ENCODE results near the gene NRXN3. TPM values are rescaled to one million over a fixed set of nuclear protein-coding genes. Genes with fewer than 3 reads are reported as not detected.

The NRXN3 gene
- total RNA-seq, 4 donors from 2014 or later, result 0.04 to 0.16 TPM; not detected in 2

- peaks cover 0 to 4% (median 2%) of the 10 kb centered on the region in 3 donors for H3K27me3 ChIP-seq
- TF ChIP-seq CTCF (IDR thresholded peaks at IDR 0.05 in 4 of 5, conservative IDR thresholded peaks at IDR 0.05 in 1 of 5) (no peak), POLR2A (IDR thresholded peaks at IDR 0.05) (no peak)
- no peak overlapping the region for H3K27ac ChIP-seq
- no peaks in the 10 kb centered on the region for H3K4me1 ChIP-seq
- in situ Hi-C loops (cut with MboI; ENCODE audit: low sequenced_read_pairs in 4 of 4), result no loop called here
- intact Hi-C loops (cut with DNase I; ENCODE audit: low total_unique reads), result no loop called here
- no peak overlapping the region for H3K4me3 ChIP-seq
- ATAC-seq (no peak), DNase-seq (no peak)
- H3K36me3 ChIP-seq, result no peaks in the 10 kb centered on the region
- H3K9me3 ChIP-seq, result no peaks in the 10 kb centered on the region
These were observed 8.0 kb upstream of the NRXN3 start for GRCh38 chr14:78162202-78162601.

GRCh38 chr14:78164226-78164853, 5.8 kb upstream of the NRXN3 start:
- no peak overlapping the region for H3K27ac ChIP-seq
- DNase-seq (no peak), ATAC-seq (no peak)
- no peak overlapping the region for H3K4me3 ChIP-seq
- H3K9me3 ChIP-seq, result no peaks in the 10 kb centered on the region
- no peaks in the 10 kb centered on the region for H3K4me1 ChIP-seq
- in situ Hi-C loops (cut with MboI; ENCODE audit: low sequenced_read_pairs in 4 of 4) (no loop called here), intact Hi-C loops (cut with DNase I; ENCODE audit: low total_unique reads) (no loop called here)
- H3K27me3 ChIP-seq, result peaks cover 0 to 8% (median 4%) of the 10 kb centered on the region in 3 donors
- no peaks in the 10 kb centered on the region for H3K36me3 ChIP-seq
- TF ChIP-seq POLR2A (IDR thresholded peaks at IDR 0.05) (no peak), CTCF (IDR thresholded peaks at IDR 0.05 in 4 of 5, conservative IDR thresholded peaks at IDR 0.05 in 1 of 5) (no peak)

GRCh38 chr14:78172428-78172827, 2.3 kb downstream of the NRXN3 start:
- no peaks in the 10 kb centered on the region for H3K9me3 ChIP-seq
- H3K36me3 ChIP-seq, result no peaks in the 10 kb centered on the region
- H3K27me3 ChIP-seq, result peaks cover 0 to 12% (median 0%) of the 10 kb centered on the region in 3 donors
- DNase-seq, result no peak
- TF ChIP-seq CTCF (IDR thresholded peaks at IDR 0.05 in 4 of 5, conservative IDR thresholded peaks at IDR 0.05 in 1 of 5), result no peak
- no peak for TF ChIP-seq POLR2A (IDR thresholded peaks at IDR 0.05)
- H3K4me1 ChIP-seq, result no peaks in the 10 kb centered on the region
- in situ Hi-C loops (cut with MboI; ENCODE audit: low sequenced_read_pairs in 4 of 4) (no loop called here), intact Hi-C loops (cut with DNase I; ENCODE audit: low total_unique reads) (no loop called here)
- H3K4me3 ChIP-seq, result no peak overlapping the region
- no peak overlapping the region for H3K27ac ChIP-seq
- ATAC-seq, result no peak

- in situ Hi-C loops (cut with MboI; ENCODE audit: low sequenced_read_pairs in 4 of 4), result no loop called here
- peaks cover 0 to 7% (median 0%) of the 10 kb centered on the region in 3 donors for H3K27me3 ChIP-seq
- H3K9me3 ChIP-seq, result no peaks in the 10 kb centered on the region
- H3K4me3 ChIP-seq, result no peak overlapping the region
- H3K36me3 ChIP-seq, result no peaks in the 10 kb centered on the region
- no peak for DNase-seq
- no peaks in the 10 kb centered on the region for H3K4me1 ChIP-seq
- ATAC-seq, result no peak
- H3K27ac ChIP-seq, result no peak overlapping the region
- no peak for TF ChIP-seq CTCF (IDR thresholded peaks at IDR 0.05 in 4 of 5, conservative IDR thresholded peaks at IDR 0.05 in 1 of 5)
- intact Hi-C loops (cut with DNase I; ENCODE audit: low total_unique reads), result no loop called here
These were observed 3.3 kb downstream of the NRXN3 start for GRCh38 chr14:78173346-78174035.
